Brain pericyte (primary cell): ENCODE measurements around the gene VCAN.

Source experiments
- DNase-seq: peaks from one replicate; pipeline ENCODE4 v3.0.0-alpha.2; 2012; ENCODE audit warnings: low read depth, low spot score

The VCAN gene

DNA sequence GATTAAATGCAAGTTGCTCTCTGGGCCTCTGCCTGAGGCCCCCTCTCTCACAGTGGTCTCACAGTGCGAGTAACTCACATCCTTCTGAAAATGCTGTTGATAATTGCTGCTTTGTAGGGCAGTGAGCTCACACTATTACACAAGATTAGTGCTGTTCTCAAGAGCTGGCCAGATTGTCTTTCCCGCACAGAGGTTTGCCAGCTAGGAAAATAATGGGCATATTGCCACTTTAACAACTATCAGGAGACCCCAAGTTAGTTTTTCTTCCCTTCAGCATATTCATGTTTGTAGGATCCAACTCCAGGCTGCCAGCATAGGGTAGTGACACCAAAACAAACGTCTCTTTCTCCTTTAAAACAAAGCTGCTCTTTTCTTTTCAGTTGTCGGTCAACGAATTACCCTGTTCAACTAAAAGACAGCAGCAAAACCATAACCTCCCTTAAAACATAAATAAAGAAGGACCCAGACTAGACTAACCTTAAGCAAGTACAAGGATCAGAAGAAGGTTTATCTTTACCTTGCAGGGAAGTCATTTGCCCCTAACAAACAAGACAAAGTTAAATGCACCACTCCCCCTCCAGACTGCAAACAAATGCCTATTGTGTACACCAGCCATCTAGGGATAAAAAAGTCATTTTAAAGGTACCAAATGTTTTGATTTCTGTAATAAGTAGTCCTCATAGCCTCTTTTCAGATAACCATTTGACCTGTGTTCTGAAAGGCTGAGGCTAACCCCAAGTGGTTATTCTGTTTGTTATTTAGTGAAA, 91.4 kb downstream of the VCAN start:
- no peak for DNase-seq

DNA sequence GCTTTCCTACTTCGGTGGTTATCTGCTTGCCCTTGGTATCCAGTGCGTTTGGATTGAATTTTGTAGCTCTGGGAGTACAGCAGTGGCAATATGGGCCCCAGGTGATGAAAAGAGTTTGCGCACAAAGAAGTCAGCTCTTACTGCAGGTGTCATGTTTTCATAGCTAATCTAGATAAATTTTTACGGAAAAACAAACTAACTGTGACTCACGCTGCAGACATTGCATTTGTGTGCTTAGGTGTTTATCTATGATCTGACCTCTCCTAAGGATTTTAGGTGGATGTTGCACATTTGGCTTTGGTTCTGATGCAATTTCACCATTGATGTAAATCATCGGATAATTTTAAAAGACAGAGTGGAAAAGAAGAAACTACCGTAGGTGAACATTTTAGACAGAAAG, 92.1 kb downstream of the VCAN start:
- DNase-seq: no peak

DNA sequence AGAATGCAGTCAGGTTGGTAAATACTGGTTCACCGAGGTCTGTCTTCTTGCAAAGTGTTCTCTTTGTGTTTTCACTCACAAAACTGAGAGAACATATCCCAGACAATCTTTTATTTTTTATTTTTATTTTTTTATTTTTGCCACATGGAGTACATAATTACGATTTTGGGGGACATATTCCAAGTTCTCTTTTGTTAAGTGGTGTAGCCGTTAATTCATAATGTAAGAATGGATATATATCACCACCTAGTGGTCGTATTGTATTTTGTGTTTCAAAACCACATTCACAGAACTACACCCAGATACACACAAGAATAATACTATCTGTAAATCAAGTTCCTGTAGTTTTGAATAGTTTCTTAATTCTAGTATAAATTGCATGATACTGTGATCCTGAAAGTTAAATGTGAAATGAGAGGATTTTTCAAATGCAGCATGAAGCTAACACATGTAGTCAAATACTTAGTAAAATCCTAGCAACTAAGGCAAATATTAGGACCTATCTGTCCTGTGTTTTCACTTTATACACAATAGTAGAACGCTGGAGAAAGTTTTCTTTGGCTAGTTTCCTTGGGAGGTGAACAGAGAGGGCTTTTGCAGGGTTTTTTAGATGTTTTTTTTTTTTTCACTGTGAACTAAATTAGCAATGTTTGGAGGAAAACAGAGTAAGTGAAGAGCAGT, 92.7 kb downstream of the VCAN start:
- DNase-seq: peak; percentile 24

DNA sequence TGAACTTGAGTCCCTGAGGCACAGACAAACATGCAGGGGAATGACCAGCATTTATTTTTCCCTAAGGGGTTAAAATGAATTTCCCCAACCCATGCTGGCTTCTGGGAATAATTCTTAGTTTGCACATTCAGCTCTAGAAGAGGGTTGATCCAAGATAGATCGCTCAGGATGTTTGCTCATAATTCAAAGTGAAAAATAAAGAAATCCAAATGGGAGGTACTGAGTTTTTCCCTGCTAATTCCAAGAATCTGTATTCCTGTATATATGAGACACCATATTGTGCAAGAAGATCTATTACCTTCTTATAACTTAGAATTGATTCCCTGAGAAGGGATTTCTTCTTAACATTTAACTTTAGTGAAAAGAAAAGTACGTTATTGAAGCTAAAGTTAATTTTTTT, 96.2 kb downstream of the VCAN start:
- DNase-seq: no peak

DNA sequence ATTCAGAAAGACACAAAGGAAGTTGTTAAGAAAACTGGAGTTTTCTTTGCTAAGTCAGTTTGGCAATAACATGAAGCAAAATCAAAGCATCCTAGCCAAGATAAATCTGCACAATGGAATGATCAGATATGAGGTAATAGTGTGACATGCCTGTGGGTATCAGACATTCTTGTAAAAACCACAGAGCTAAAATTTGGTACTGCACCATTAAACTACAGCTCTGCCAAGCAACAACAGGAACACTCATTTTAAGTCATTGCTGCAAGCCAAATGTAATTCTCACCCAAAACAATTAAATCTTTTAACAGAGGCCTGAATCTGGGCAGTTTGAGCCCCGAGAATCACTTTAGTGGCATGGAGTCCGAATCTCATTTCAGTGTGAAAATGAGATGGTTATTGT, 96.6 kb downstream of the VCAN start:
- DNase-seq: peak; percentile 45

DNA sequence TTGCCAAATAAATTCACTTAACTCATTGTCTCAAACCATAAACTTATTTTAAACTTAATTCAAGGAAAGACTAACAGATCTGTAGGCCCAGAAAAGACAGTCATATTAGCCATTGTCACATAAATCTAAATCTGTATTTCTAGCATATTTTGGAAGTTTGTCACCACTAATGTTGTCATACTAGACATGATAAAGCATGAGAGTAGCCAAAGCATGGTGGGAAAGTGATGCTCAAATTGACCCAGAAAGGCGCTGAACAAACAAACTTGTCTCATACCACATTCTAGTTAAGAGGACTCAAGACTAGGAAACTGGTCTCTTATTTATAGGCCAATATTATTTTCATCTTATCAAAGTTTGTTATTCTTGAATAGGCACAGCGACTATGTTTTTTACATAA, 99.4 kb downstream of the VCAN start:
- no peak for DNase-seq

DNA sequence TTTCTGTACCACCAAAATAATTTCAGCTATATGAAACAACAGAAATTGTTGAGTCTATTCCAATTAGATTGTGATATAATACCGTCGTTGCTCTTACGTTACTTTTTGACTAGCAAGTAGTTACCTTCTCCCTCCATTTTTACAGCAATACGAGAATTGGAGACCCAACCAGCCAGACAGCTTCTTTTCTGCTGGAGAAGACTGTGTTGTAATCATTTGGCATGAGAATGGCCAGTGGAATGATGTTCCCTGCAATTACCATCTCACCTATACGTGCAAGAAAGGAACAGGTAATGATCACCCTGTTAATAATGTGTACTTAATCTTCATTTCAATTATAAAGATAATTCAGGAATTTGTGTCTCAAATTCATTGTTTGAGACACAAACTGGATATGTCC, 100.7 kb downstream of the VCAN start:
- no peak for DNase-seq

DNA sequence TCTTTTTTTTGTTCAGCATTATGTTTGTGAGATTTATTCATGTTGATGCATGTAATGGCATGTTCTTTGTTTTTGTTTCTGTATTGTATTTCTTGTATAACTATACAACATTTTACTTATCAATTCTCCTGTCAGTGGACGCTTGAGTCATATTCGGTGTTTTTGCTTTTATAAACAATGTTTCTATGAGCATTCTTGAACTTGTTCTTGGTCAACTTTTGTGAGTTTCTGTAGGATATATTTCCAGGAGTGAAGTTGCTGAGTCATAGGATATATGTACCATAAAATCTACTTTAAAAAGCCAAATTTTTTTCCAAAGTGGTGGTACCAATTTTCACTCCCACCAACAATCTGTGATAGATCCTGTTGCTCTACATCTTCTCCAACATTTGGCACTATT, 104.8 kb downstream of the VCAN start:
- no peak for DNase-seq

DNA sequence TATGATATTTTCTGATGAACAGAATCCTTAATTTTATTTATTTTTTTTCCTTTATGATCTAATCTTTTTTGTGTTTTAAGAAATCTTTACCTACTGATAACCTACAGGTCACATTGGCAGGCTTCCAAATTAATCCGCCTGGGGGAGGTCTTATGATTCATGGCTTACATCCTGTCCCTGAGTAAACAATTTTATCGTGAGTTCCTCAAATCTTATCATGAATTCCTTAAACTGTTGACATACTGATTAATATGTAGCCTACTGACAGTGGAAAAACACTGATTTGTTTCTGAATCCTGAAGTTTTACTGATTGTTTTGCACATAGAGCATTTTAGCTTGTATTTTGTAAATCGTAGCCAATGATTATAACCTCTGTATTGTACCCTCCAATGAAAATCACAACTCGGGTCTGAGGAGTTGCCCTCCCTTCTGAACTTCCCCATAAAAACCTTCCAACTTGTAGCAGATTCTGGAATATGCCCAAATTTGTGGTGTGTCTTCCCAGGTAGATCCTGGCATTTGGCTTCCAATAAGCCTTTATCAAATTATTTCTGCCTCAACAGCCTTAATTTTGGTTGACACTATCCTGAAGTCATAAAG, 105.6 kb downstream of the VCAN start:
- DNase-seq: no peak

DNA sequence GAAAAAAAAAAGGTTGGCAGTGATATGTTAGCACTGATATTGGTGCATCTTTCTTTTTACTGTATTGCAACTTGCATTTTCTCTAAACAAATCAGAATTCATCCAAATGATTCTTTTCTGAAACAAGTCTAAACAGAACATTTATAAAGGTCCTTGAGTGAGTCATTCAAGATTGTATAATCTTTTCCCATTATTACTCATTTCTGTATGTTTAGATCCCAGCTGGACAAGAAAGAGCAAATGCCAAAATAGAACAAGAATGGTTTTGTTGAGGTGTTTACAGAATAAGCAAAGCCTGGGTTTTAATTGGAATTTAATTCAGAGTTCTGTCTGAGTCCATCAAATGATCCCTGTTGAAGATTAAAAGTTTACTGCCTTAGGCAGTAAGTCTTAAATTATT, 112.3 kb downstream of the VCAN start:
- DNase-seq: peak; percentile 16

DNA sequence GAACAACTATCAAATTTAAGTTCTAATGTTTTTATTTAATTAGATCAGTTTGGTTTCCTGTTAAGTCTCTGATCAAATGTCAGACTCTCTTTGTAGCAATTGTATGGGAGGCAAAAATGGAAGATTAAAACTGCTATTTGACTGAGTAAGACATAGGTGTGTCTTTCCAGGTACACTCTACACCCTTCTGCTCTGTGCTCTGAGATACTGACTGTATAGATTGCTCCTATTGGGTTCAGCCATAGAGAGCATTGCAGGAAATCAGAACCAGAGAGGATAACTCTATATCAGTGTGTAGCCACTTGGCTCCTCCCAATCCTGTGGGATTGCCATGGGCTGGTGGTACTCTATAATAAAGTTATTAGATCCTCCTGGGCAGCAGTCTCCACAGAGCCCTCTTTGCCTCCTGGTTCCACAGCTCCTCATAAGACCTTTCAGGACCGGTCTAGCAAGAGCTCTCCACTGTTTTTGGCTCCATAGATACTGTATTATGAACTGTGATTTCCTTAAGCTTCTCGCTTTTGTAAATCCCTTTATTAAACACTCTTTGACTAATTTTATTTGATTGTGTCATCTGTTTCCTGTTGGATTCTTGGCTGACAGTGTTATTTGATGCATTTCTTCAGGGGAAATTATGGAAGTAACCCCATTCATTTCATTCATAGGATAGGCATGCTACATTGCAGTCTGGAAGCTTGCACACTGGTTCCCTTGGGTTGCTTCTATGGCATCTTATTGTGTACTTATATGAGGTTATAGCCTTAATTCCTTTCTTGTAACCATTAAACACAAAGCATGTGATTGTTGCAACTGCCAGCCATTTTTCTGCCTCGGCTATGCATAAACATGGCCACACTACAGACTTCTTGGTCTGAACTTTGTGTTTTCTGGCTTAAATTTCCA, 115.6 kb downstream of the VCAN start:
- no peak for DNase-seq

DNA sequence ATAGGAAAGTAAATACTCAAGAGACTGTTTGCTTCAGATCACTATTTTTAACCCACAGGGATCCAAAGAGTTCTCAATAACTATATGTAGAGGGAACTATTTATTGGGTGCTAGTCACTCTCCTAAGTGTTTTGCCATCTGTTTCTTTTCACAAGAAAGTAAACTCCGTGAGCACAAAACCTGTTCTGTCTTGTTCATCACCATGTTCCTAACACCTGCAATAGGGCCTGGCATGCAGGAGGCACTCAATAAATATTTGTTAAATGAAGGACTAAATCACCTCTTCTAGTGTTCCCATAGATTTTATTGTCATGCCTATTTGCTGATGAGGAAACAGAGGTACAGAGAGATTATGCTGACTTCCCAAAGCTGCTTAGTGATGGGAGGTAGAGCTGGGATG, 118.2 kb downstream of the VCAN start:
- DNase-seq: no peak

DNA sequence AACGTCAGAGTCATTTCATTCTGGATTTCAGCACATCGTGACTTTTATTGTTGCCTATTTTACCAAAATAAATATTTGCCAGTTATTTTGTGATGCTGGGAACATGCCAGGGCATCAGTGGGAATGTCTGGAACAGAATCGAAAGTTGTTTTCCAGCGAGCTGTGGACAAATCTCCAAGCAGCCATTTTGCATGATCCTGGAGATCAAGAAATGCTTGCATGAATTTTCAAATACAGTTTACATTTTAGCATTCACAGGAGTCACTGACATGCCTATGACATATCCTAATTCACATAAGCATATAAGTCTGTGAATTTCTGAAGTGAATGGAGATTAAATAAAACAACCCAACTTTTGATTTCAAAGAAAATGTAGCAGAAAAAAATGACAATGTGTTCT, 119.4 kb downstream of the VCAN start:
- DNase-seq: no peak

DNA sequence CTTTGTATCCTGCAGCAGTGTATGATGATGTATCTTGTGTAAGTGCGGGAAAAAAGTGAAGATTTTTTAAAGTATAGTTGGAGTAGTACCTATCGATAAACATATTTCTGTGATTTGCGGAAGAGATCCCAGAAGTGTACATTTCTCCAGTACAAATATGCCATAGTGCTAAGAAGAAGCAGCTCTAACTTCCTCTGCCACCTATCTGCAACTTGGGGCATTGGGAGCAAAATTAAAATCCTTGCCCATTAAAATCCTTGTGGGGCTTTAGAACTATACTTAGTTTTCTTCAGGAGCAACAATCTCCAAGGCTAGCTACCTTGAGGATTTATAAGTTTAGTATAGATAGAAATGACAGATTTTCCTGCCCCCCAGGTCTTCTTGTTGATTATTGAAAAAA, 123.7 kb downstream of the VCAN start:
- DNase-seq: no peak

DNA sequence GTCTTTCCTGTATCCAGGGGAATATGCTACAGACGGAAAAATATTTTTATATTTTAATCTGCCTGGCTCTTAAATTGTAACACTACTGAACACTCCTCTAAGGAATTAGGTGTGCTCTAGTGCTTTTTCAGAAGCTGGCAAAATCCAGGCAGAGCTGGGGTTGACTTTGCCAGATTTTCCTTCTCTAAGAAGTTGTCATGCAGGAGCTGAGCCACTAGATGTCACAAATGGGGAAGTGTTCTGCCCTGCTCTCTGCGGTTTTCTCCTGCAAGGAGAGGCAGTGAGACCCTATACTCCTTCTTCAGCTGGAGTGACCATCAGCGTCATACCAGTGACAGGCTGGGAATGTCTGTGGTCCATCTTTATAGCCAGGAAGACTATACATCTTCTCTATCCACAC, 136.6 kb downstream of the VCAN start:
- no peak for DNase-seq

DNA sequence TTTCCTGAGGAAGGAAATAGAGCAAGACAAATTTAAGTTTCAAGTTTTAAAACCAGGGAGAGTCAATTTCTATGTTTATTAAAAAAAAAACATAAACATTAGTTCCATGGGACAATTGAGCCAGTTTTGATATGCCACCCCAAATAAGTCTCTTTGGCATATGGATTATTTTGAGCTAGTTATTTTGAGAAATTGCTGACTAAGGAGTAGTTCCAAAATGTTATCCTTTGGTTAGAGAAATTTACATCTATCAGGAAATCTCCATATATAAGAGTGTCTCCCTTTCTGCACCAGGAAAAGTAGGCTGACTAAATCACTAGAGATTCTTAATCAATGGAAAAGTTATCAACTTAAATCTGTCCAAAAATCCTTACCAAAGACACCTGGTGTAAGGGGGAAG, 143.3 kb downstream of the VCAN start:
- no peak for DNase-seq

DNA sequence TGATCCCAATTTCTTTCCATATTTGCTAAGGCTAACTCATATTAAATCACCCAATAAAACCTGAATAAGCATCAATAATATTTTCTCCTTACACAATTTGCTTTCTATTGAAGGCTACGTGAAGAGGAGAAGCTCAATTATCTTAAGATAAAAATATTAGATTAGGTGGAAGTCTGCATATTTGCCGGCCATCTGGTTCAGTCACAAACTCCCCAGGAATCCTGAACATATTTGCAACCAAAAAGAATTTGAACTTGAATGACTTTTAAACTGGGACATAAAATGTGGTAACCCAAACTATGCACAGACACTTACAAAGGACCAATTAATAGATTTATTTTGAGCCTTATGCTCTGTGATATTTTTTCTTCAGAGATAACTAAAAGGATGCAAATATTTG, 156.8 kb downstream of the VCAN start:
- no peak for DNase-seq
